Measurements from ENCODE around the gene PHAF1.

PHAF1 gene

GRCh38 chr16:67190041-67190440 is 80.3 kb downstream of the PHAF1 start, which contains the start of gene EXOC3L1:
EXOC3L1 (minus strand) TSS chr16:67190136; CDS start chr16:67189676, 460 bp downstream.
- peaks cover 3% of the 10 kb centered on the region; the same call in 1 of the 2 replicates for H3K4me1 ChIP-seq
- peaks cover 12% of the 10 kb centered on the region for H3K36me3 ChIP-seq
- no peak for TF ChIP-seq CTCF (IDR thresholded peaks at IDR 0.05; ENCODE audit: low read depth, low read length)
- no peaks in the 10 kb centered on the region for H3K9me3 ChIP-seq
- DNase-seq = no peak
- H3K4me3 ChIP-seq (ENCODE audit: low read depth, low read length) = no peak within 1 kb of the TSS
- H3K27me3 ChIP-seq = no peaks in the 10 kb centered on the region

- no peaks in the 10 kb centered on the region for H3K27me3 ChIP-seq
- peaks cover 19% of the 10 kb centered on the region for H3K36me3 ChIP-seq
- no peak overlapping the region for H3K4me3 ChIP-seq (ENCODE audit: low read depth, low read length)
- DNase-seq = no peak
- H3K4me1 ChIP-seq = no peaks in the 10 kb centered on the region
- no peaks in the 10 kb centered on the region for H3K9me3 ChIP-seq
- no peak for TF ChIP-seq CTCF (IDR thresholded peaks at IDR 0.05; ENCODE audit: low read depth, low read length)
Measured at GRCh38 chr16:67190448-67191399, 81.0 kb downstream of the PHAF1 start.

GRCh38 chr16:67191411-67191994 is 81.8 kb downstream of the PHAF1 start:
- H3K4me3 ChIP-seq (ENCODE audit: low read depth, low read length) = peak overlapping the region; percentile 65
- no peak for TF ChIP-seq CTCF (IDR thresholded peaks at IDR 0.05; ENCODE audit: low read depth, low read length)
- H3K4me1 ChIP-seq = no peaks in the 10 kb centered on the region

GRCh38 chr16:67191995-67192681 is 82.4 kb downstream of the PHAF1 start, which contains the start of gene E2F4:
E2F4 (plus strand) TSS chr16:67192155; CDS start chr16:67192228, 73 bp downstream.
- peak within 1 kb of the TSS; percentile 100 for H3K4me3 ChIP-seq (ENCODE audit: low read depth, low read length)
- H3K9me3 ChIP-seq = no peaks in the 10 kb centered on the region
- peak; percentile 93 for DNase-seq
- H3K4me1 ChIP-seq = no peaks in the 10 kb centered on the region
- no peaks in the 10 kb centered on the region for H3K27me3 ChIP-seq
- no peak for TF ChIP-seq CTCF (IDR thresholded peaks at IDR 0.05; ENCODE audit: low read depth, low read length)
- H3K36me3 ChIP-seq = peaks cover 33% of the 10 kb centered on the region

More at GRCh38 chr16:67191411-67191994, 81.8 kb downstream of the PHAF1 start:
- no peaks in the 10 kb centered on the region for H3K9me3 ChIP-seq
- no peaks in the 10 kb centered on the region for H3K27me3 ChIP-seq
- H3K36me3 ChIP-seq = peaks cover 27% of the 10 kb centered on the region
- DNase-seq = no peak

GRCh38 chr16:67192781-67193361 is 83.1 kb downstream of the PHAF1 start:
- no peaks in the 10 kb centered on the region for H3K4me1 ChIP-seq
- H3K9me3 ChIP-seq = no peaks in the 10 kb centered on the region
- H3K4me3 ChIP-seq (ENCODE audit: low read depth, low read length) = peak overlapping the region; percentile 100
- peaks cover 41% of the 10 kb centered on the region for H3K36me3 ChIP-seq
- TF ChIP-seq CTCF (IDR thresholded peaks at IDR 0.05; ENCODE audit: low read depth, low read length) = no peak
- H3K27me3 ChIP-seq = no peaks in the 10 kb centered on the region
- DNase-seq = no peak
